Fibroblast of lung (primary cell): ENCODE measurements around the gene PACRG. TPM values are rescaled to one million over a fixed set of nuclear protein-coding genes. Genes with fewer than 3 reads are reported as not detected.
"Not testable (repeated sequence)": the region's sequence is repeated elsewhere in the genome, so short reads cannot be mapped to it uniquely, and the experiment has no call there.

Experiments used
- DNase-seq, 2 donors: peaks; one replicate each; pipeline versions ENCODE4 v3.0.0 to v3.0.0-alpha.2; 2010; ENCODE audit warnings: low read depth in 2 of 2
- H2AFZ ChIP-seq: 2 replicates; pipeline ENCODE4 v1.5.1; 2012; ENCODE audit warnings: low read length, control low read depth, inconsistent platforms
- H3K27ac ChIP-seq: 2 replicates; pipeline ENCODE4 v1.5.1; 2011; ENCODE audit warnings: low read length, control low read depth; ENCODE audit not compliant: insufficient read depth
- H3K27me3 ChIP-seq: 2 replicates; pipeline ENCODE4 v1.5.1; 2011; ENCODE audit warnings: mild to moderate bottlenecking, low read length; ENCODE audit not compliant: control insufficient read depth, insufficient read depth
- H3K36me3 ChIP-seq: 2 replicates; pipeline ENCODE4 v1.5.1; 2011; ENCODE audit warnings: low read length; ENCODE audit not compliant: control insufficient read depth, insufficient read depth
- H3K4me1 ChIP-seq: 2 replicates; pipeline ENCODE4 v1.5.1; 2011; ENCODE audit warnings: low read length; ENCODE audit not compliant: control insufficient read depth, insufficient read depth; ENCODE audit errors: extremely low read depth
- H3K4me2 ChIP-seq: 2 replicates; pipeline ENCODE4 v1.5.1; 2011; ENCODE audit warnings: low read length, control low read depth; ENCODE audit not compliant: insufficient read depth; ENCODE audit errors: extremely low read depth
- H3K4me3 ChIP-seq, 4 experiments: fragments of 200-600 bp in 1 of 4; sonication (generic) in 1 of 4; replicated peaks in 1 of 4; 2 replicates each; pipeline ENCODE4 v1.5.1; 2011 to 2016; ENCODE audit warnings: low read length in 4 of 4, low read depth in 3 of 4, mild to moderate bottlenecking in 3 of 4, control low read depth in 2 of 4, inconsistent platforms in 1 of 4, mixed read lengths in 1 of 4; ENCODE audit not compliant: insufficient read depth in 1 of 4; ENCODE audit errors: control extremely low read depth in 1 of 4
- H3K79me2 ChIP-seq: 2 replicates; pipeline ENCODE4 v1.5.1; 2012; ENCODE audit warnings: mild to moderate bottlenecking, low read length, inconsistent platforms; ENCODE audit not compliant: control insufficient read depth, insufficient read depth
- H3K9ac ChIP-seq: 2 replicates; pipeline ENCODE4 v1.5.1; 2011; ENCODE audit warnings: mild to moderate bottlenecking, low read length, control low read depth; ENCODE audit not compliant: insufficient read depth
- H3K9me3 ChIP-seq: 2 replicates; pipeline ENCODE4 v1.5.1; 2012; ENCODE audit warnings: low read depth, low read length; ENCODE audit not compliant: control insufficient read depth, insufficient read depth
- H4K20me1 ChIP-seq: 2 replicates; pipeline ENCODE4 v1.5.1; 2011; ENCODE audit warnings: low read length; ENCODE audit not compliant: control insufficient read depth, insufficient read depth; ENCODE audit errors: extremely low read depth
- CTCF ChIP-seq, 2 donors: IDR thresholded peaks in 1 of 2; conservative IDR thresholded peaks in 1 of 2; 1 replicate in 1 of 2; 2 replicates in 1 of 2; pipeline ENCODE4 v1.5.1; 2011 to 2012; ENCODE audit warnings: low read length in 2 of 2, control low read depth in 1 of 2, inconsistent platforms in 1 of 2, low read depth in 1 of 2, mild to moderate bottlenecking in 1 of 2
- EZH2 ChIP-seq: IDR thresholded peaks from 2 replicates; pipeline ENCODE4 v1.5.1; 2012; ENCODE audit warnings: low read length, control low read depth, mild to moderate bottlenecking; ENCODE audit errors: missing control alignments
- polyA plus RNA-seq, 2 donors: library from polyadenylated mRNA; depleted of rRNA in 1 of 2; stranded (reverse) in 1 of 2; unstranded in 1 of 2; fragments of >200 nt; gene quantifications; 2 replicates each; pipeline ENCODE4 v1.2.1, GENCODE V29; 2011 to 2012; ENCODE audit warnings: missing spikeins in 1 of 2
- total RNA-seq: library from RNA; depleted of rRNA; stranded (reverse); fragments of >200 nt; gene quantifications from 2 replicates; pipeline ENCODE4 v1.2.1, GENCODE V29; 2014

PACRG gene
- total and polyA plus RNA-seq, 2 donors (not counting 1 experiment from before 2014, with no cell fraction given) = 0.30 to 0.66 TPM

GRCh38 chr6:162973980-162974379, 246.2 kb downstream of the PACRG start:
- Histone ChIP-seq H3K9me3 (no peaks in the 10 kb centered on the region), H3K4me1 (no peaks in the 10 kb centered on the region), H3K4me2 (no peak overlapping the region)

GRCh38 chr6:162974685-162975084, 246.9 kb downstream of the PACRG start:
- no peak overlapping the region for H3K4me2 ChIP-seq

More at GRCh38 chr6:162973980-162974379, 246.2 kb downstream of the PACRG start:
- H3K4me3 ChIP-seq = no peak overlapping the region
- H4K20me1 ChIP-seq = no peaks in the 10 kb centered on the region
- TF ChIP-seq EZH2 = no peak
- no peak for TF ChIP-seq CTCF (conservative IDR thresholded peaks at IDR 0.05 in 1 of 2, IDR thresholded peaks at IDR 0.05 in 1 of 2; ENCODE audit: low read depth in 1 of 2, low read length in 2 of 2)
- H3K27ac ChIP-seq = no peak overlapping the region
- no peak overlapping the region for H3K9ac ChIP-seq
- H2AFZ ChIP-seq = no peak overlapping the region
- no peaks in the 10 kb centered on the region for H3K27me3 ChIP-seq
- DNase-seq = peak in 1 of 2 donors; percentile 49
- H3K36me3 ChIP-seq = no peaks in the 10 kb centered on the region
- H3K79me2 ChIP-seq = no peaks in the 10 kb centered on the region

GRCh38 chr6:162976141-162976540, 248.4 kb downstream of the PACRG start:
- no peak overlapping the region for H3K4me3 ChIP-seq
- no peaks in the 10 kb centered on the region for H3K27me3 ChIP-seq
- H3K4me2 ChIP-seq = no peak overlapping the region
- no peak for DNase-seq
- H3K36me3 ChIP-seq = no peaks in the 10 kb centered on the region
- no peak overlapping the region for H3K9ac ChIP-seq
- no peaks in the 10 kb centered on the region for H3K79me2 ChIP-seq
- TF ChIP-seq CTCF (conservative IDR thresholded peaks at IDR 0.05 in 1 of 2, IDR thresholded peaks at IDR 0.05 in 1 of 2; ENCODE audit: low read depth in 1 of 2, low read length in 2 of 2) = no peak
- no peaks in the 10 kb centered on the region for H3K4me1 ChIP-seq
- H3K27ac ChIP-seq = no peak overlapping the region
- no peak overlapping the region for H2AFZ ChIP-seq
- no peaks in the 10 kb centered on the region for H3K9me3 ChIP-seq
- H4K20me1 ChIP-seq = no peaks in the 10 kb centered on the region

More at GRCh38 chr6:162974685-162975084, 246.9 kb downstream of the PACRG start:
- H3K79me2 ChIP-seq = no peaks in the 10 kb centered on the region
- no peak overlapping the region for H3K9ac ChIP-seq
- no peaks in the 10 kb centered on the region for H3K9me3 ChIP-seq
- no peak overlapping the region for H3K27ac ChIP-seq
- no peaks in the 10 kb centered on the region for H4K20me1 ChIP-seq
- no peak for DNase-seq
- no peaks in the 10 kb centered on the region for H3K36me3 ChIP-seq
- TF ChIP-seq CTCF (conservative IDR thresholded peaks at IDR 0.05 in 1 of 2, IDR thresholded peaks at IDR 0.05 in 1 of 2; ENCODE audit: low read depth in 1 of 2, low read length in 2 of 2) (no peak), EZH2 (no peak)
- H2AFZ ChIP-seq = no peak overlapping the region
- H3K27me3 ChIP-seq = no peaks in the 10 kb centered on the region
- H3K4me1 ChIP-seq = no peaks in the 10 kb centered on the region
- no peak overlapping the region for H3K4me3 ChIP-seq

GRCh38 chr6:162983234-162983633, 255.5 kb downstream of the PACRG start:
- H3K4me1 ChIP-seq, H3K36me3 ChIP-seq, H3K27me3 ChIP-seq, H4K20me1 ChIP-seq, H3K27ac ChIP-seq, H3K9ac ChIP-seq, H3K79me2 ChIP-seq, H2AFZ ChIP-seq, DNase-seq, H3K4me3 ChIP-seq, H3K9me3 ChIP-seq, H3K4me2 ChIP-seq: not testable (repeated sequence)
